ENCODE measurements around the gene TENT4B. TPM values are rescaled to one million over a fixed set of nuclear protein-coding genes. Genes with fewer than 3 reads are reported as not detected.

Gene TENT4B
- total RNA-seq, 2 donors from 2014 or later = 11.5 to 15.1 TPM

DNA sequence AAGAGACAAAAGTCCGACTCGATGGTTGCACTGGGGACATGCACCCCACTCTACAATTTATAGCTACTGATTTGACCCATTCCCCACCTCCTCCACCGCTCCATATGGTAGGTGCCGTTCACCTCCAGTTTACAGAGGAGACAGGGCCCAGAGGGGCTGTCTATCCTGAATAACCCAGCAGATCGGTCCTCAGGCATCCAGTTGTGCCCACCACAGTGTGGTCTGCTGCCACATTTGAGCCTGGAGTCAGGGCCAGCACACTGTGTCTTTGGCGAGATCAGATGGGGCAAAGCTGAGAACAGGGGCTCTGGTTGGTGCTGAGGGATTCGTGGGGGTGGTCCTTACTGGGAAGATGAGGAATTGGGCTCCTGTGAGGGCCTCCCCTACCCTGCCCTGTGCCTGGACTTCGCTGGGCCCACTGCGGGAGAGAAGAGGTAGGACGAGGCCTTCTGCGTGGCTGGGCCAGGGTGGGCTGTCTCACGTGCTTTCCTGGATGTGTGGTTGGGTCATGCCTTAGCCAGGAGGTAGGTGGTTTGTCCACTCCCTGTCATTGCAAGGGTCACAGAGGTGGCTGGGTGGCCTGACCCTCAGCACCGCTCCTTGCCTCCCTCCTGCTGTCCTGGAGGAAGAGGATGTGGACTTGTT lies 116.1 kb downstream of the TENT4B start:
- H3K4me3 ChIP-seq = no peak overlapping the region
- no peaks in the 10 kb centered on the region for H3K4me1 ChIP-seq (replicated peaks)
- H3K27ac ChIP-seq = no peak overlapping the region
- intact Hi-C loops (cut with DNase I) = no loop called here
- TF ChIP-seq POLR2A (IDR thresholded peaks at IDR 0.05) (no peak), POLR2AphosphoS5 (IDR thresholded peaks at IDR 0.05) (no peak)
- TF ChIP-seq, protein P1, sequence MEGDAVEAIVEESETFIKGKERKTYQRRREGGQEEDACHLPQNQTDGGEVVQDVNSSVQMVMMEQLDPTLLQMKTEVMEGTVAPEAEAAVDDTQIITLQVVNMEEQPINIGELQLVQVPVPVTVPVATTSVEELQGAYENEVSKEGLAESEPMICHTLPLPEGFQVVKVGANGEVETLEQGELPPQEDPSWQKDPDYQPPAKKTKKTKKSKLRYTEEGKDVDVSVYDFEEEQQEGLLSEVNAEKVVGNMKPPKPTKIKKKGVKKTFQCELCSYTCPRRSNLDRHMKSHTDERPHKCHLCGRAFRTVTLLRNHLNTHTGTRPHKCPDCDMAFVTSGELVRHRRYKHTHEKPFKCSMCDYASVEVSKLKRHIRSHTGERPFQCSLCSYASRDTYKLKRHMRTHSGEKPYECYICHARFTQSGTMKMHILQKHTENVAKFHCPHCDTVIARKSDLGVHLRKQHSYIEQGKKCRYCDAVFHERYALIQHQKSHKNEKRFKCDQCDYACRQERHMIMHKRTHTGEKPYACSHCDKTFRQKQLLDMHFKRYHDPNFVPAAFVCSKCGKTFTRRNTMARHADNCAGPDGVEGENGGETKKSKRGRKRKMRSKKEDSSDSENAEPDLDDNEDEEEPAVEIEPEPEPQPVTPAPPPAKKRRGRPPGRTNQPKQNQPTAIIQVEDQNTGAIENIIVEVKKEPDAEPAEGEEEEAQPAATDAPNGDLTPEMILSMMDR (IDR thresholded peaks at IDR 0.05) = no peak
- 94% methylated on average over 13 of the region's 13 CpGs for WGBS
- H3K9me3 ChIP-seq = no peaks in the 10 kb centered on the region
- H3K36me3 ChIP-seq = no peaks in the 10 kb centered on the region
- no peak for DNase-seq (ENCODE audit: low spot score)
- no peaks in the 10 kb centered on the region for H3K27me3 ChIP-seq (replicated peaks; ENCODE audit: insufficient read depth)

DNA sequence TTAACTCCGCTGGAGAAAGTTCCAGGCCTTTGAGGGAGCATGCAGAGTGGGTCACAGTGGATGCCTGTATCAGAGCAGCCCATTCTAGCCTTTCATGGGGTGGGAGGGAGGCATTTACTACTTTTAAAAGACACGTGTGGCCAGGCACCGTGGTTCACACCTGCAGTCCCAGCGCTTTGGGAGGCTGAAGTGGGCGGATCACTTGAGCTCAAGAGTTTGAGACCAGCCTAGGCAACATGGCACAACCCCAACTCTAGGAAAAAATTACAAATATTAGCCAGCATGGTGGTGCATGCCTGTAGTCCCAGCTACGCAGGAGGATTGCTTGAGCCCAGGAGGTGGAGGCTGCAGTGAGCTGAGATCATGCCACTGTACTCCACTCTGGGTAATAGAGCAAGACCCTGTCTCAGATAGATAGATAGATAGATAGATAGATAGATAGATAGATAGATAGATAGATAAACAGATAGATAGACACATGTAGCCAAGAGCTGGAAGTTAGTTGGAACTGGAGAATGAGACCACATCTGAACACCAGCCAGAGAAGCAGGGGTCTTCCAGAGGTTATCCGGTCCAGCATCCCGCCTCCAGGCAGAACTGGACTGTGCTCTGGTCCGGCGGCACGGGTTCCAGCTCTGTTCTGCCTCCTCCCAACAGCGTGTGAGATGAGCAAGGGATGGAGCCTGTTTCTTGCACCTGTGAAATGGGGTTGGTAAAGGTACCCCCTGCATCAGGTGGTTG lies 116.8 kb downstream of the TENT4B start:
- H3K36me3 ChIP-seq = no peaks in the 10 kb centered on the region
- no peak overlapping the region for H3K4me3 ChIP-seq
- no peaks in the 10 kb centered on the region for H3K9me3 ChIP-seq
- DNase-seq (ENCODE audit: low spot score) = no peak
- H3K27ac ChIP-seq = no peak overlapping the region
- intact Hi-C loops (cut with DNase I) = no loop called here
- H3K27me3 ChIP-seq (replicated peaks; ENCODE audit: insufficient read depth) = no peaks in the 10 kb centered on the region
- WGBS = 91% methylated on average over 12 of the region's 12 CpGs
- TF ChIP-seq POLR2A (IDR thresholded peaks at IDR 0.05) = no peak
- TF ChIP-seq, protein P1 (IDR thresholded peaks at IDR 0.05) = no peak
- H3K4me1 ChIP-seq (replicated peaks) = no peaks in the 10 kb centered on the region

DNA sequence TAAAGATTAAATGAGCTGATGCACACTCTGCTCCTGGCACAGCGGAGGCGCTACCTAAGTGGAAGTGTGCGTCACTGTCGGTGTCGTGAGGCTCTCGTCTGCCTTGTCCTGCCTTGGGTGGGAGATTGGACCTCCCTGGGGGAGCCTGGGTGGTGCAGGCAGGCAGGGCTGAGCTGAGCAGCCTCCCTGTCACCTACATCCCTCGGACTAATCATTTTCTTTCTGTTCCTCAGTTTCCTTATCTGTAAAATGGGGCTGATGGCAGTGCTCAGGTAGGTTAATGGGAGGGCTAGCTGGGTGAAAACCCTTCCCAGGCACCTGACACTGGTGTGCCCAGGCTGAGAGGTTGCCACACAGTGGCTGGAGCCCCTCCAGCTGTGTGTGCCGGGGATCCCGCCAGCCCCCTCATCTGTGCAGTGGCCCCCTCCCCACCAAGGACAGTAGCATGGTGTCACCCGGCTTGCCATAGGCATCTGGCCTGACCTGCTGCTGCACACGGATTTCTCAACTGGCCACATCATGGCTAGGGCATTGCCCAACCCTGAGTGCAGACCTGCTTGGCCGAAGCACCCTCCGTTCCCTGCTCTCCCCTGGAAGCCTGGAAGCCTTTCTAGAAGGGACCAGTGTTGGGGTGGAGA lies 117.5 kb downstream of the TENT4B start:
- Histone ChIP-seq H3K9me3 (no peaks in the 10 kb centered on the region), H3K27ac (no peak overlapping the region), H3K4me3 (no peak overlapping the region), H3K36me3 (no peaks in the 10 kb centered on the region), H3K27me3 (replicated peaks; ENCODE audit: insufficient read depth) (no peaks in the 10 kb centered on the region), H3K4me1 (replicated peaks) (no peaks in the 10 kb centered on the region)
- TF ChIP-seq POLR2AphosphoS5 (IDR thresholded peaks at IDR 0.05) = no peak
- TF ChIP-seq, protein P1 (IDR thresholded peaks at IDR 0.05) = no peak
- TF ChIP-seq POLR2A (IDR thresholded peaks at IDR 0.05) = no peak
- intact Hi-C loops (cut with DNase I) = no loop called here
- WGBS = 95% methylated on average over 13 of the region's 13 CpGs
- no peak for DNase-seq (ENCODE audit: low spot score)

DNA sequence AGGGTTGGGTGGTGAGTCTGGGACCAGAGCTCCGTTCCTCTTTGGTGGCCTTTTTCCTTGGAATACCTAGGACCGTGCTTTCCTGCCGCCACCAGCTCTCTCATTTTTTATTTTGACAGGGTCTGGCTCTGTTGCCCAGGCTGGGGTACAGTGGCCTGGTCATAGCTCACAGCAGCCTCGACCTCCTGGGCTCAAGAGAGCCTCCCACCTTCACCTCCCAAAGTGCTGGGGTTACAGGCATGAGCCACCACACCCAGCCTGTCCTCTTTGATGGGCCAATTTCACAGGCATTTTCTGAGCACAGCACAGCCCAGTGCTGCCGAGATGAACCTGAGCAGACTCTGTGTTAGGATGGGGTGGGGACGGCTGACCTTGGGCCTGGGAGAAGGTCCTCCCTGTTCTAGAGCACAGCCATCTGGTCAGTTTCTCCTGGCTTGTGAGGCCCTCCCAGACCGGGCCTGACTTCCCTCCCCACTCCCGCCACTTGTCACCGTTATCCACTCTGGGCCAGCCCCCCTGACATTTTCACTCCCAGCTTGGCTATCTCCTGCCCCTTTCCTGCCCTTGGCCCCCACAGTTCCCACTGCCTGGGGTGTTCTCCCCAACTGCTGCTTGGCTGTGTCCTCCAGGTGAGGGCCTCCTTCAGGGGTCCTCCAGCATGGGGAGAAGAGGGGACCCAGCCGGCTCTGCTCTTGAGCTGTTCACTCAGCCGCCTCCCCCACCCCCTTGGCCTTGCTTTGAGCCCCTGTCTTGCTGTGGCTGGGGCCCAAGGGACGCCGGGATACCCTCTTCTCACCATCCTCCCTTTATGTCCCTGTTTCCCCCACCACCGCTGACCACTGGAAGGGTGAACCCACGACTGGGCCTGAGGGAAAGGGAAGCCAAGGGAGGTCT lies 118.3 kb downstream of the TENT4B start:
- 94% methylated on average over 15 of the region's 15 CpGs for WGBS
- H3K36me3 ChIP-seq = no peaks in the 10 kb centered on the region
- H3K27ac ChIP-seq = no peak overlapping the region
- no peaks in the 10 kb centered on the region for H3K4me1 ChIP-seq (replicated peaks)
- no peaks in the 10 kb centered on the region for H3K27me3 ChIP-seq (replicated peaks; ENCODE audit: insufficient read depth)
- no peaks in the 10 kb centered on the region for H3K9me3 ChIP-seq
- intact Hi-C loops (cut with DNase I) = no loop called here
- no peak overlapping the region for H3K4me3 ChIP-seq
- DNase-seq (ENCODE audit: low spot score) = no peak
- TF ChIP-seq POLR2A (IDR thresholded peaks at IDR 0.05) = no peak
- TF ChIP-seq POLR2AphosphoS5 (IDR thresholded peaks at IDR 0.05) = no peak
- TF ChIP-seq, protein P1 (IDR thresholded peaks at IDR 0.05) = no peak
